GM12891 (cell line): ENCODE measurements around the gene ANKS3.

ENCODE experiments used
- DNase-seq: peaks from one replicate; pipeline ENCODE4 v3.0.0; 2011; ENCODE audit warnings: low spot score; ENCODE audit not compliant: insufficient read length
- FAIRE-seq: peaks from 2 replicates; lab custom pipeline; 2011; peaks lifted over from hg19 to GRCh38; lab: Jason Lieb, UNC
- PAX5 ChIP-seq: IDR thresholded peaks from 2 replicates; pipeline ENCODE4 v1.6.1; 2011; ENCODE audit warnings: low read length, moderate library complexity, mild to moderate bottlenecking; ENCODE audit not compliant: insufficient read depth, severe bottlenecking
- POLR2A ChIP-seq: IDR thresholded peaks from 2 replicates; pipeline ENCODE4 v1.6.1; 2011; ENCODE audit warnings: low read depth, low read length, control low read depth
- POLR2AphosphoS5 ChIP-seq: IDR thresholded peaks from 2 replicates; pipeline ENCODE4 v1.6.1; 2011; ENCODE audit warnings: low read depth, low read length, control low read depth
- POU2F2 ChIP-seq: IDR thresholded peaks from 2 replicates; pipeline ENCODE4 v1.6.1; 2011; ENCODE audit warnings: low read depth, mild to moderate bottlenecking, control low read depth, low read length, moderate library complexity
- SPI1 ChIP-seq: IDR thresholded peaks from 2 replicates; pipeline ENCODE4 v1.6.1; 2011; ENCODE audit warnings: low read depth, low read length, control low read depth
- TAF1 ChIP-seq: IDR thresholded peaks from 2 replicates; pipeline ENCODE4 v1.6.1; 2011; ENCODE audit warnings: low read depth, low read length, control low read depth

The ANKS3 gene

GRCh38 chr16:4674926-4675530 is 59.0 kb downstream of the ANKS3 start:
- TF ChIP-seq POU2F2 (no peak), POLR2A (no peak), PAX5 (no peak), POLR2AphosphoS5 (no peak), TAF1 (no peak), SPI1 (no peak)
- DNase-seq (no peak), FAIRE-seq (no peak)

- no peak for FAIRE-seq
- DNase-seq, result no peak
- TF ChIP-seq SPI1, result no peak
- TF ChIP-seq POLR2AphosphoS5, result no peak
- TF ChIP-seq PAX5, result no peak
- no peak for TF ChIP-seq POLR2A
- TF ChIP-seq POU2F2, result no peak
- TF ChIP-seq TAF1, result no peak
Measured at GRCh38 chr16:4673387-4674046, 60.6 kb downstream of the ANKS3 start.

DNA sequence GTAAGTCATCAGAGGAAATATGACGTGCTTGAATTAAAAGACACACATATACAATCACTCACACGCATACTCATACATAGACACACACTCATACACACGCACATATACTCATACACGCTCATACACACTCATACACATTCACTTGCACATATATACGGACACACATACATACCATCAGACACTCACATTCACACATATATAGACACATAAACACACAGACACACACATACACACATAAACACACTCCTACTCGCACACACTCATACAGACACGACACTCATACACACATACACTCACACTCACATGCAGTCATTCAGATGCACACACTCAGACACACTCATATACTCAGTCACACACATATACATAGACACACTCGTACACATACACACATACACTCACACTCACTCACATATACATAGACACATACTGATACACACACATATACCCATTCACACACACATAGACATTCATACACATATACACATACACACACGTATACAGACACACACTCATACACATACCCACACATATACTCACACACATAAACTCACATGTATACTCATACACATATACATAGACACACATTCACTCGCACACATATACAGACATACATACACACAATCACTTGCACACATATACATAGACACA is 65.6 kb downstream of the ANKS3 start:
- no peak for TF ChIP-seq POLR2AphosphoS5
- no peak for TF ChIP-seq TAF1
- no peak for TF ChIP-seq SPI1
- no peak for TF ChIP-seq POLR2A
- no peak for TF ChIP-seq POU2F2
- no peak for TF ChIP-seq PAX5
- FAIRE-seq, result peak; percentile 67
- DNase-seq, result no peak

GRCh38 chr16:4667203-4667963 is 66.7 kb downstream of the ANKS3 start:
- FAIRE-seq (no peak), DNase-seq (no peak)
- no peak for TF ChIP-seq POLR2AphosphoS5
- no peak for TF ChIP-seq PAX5

- no peak for FAIRE-seq
- TF ChIP-seq POU2F2, result no peak
- TF ChIP-seq POLR2A, result no peak
- TF ChIP-seq TAF1, result no peak
- TF ChIP-seq SPI1, result no peak
- no peak for TF ChIP-seq POLR2AphosphoS5
- no peak for TF ChIP-seq PAX5
- DNase-seq, result no peak
Measured at GRCh38 chr16:4666537-4667202, 67.4 kb downstream of the ANKS3 start.

GRCh38 chr16:4664538-4665418 is 69.3 kb downstream of the ANKS3 start:
- FAIRE-seq (peak; percentile 52), DNase-seq (peak; percentile 65)
- TF ChIP-seq TAF1 (no peak), POLR2AphosphoS5 (no peak), SPI1 (peak; percentile 26; the same call in 1 of the 2 replicates), PAX5 (no peak), POU2F2 (no peak), POLR2A (no peak)

DNA sequence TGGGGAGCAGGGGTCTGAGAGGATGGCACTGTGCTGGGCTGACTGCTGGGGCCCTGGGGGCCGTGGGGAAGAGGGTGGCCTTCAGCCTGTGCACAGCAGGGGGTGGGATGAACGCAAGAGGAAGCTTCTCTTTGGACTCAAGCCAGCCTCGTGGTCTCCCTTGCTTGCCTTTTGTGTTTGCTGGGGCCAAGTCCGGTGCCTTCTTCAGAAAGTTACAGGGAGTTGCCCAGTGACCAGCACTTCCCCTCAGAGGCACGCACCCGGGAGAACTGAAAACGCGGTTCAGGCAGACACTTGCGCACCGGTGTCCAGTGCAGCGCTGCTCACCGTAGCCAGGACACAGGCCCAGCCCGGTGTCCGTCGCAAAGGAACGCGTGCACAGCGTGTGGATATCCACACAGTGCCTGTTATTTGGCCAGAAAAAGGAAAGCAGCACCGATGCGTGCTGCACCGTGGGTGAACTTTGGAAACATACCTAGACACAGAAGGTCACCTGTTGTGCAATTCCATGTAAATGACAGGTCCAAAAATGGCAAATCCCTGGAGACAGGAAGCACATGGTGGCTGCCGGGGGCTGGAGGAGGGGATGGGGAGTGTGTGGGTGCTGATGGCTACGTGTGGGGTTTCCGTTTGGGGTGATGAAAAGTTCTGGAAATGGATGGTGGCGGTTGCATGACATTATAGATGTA is 70.2 kb downstream of the ANKS3 start:
- FAIRE-seq (peak; percentile 38), DNase-seq (no peak)
- TF ChIP-seq PAX5 (no peak), POLR2A (no peak), SPI1 (peak; percentile 43)

DNA sequence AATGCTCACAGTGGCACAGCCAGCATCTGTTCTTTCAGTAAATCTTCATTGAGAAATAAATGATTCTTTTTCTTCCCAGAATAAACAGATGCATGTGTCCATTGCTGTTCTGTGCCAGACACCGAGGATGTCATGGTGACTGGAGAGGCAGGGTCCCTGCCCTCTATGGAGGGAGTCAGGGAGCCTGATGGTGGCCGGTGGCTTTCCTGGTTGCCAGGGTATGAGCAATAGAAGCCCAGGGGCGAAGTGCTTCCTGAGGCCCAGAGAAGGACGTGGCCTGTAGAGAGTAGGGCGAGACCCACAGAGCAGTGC is 70.7 kb downstream of the ANKS3 start:
- TF ChIP-seq SPI1, result no peak
- no peak for TF ChIP-seq PAX5
- TF ChIP-seq POU2F2, result no peak
- TF ChIP-seq TAF1, result no peak
- TF ChIP-seq POLR2A, result no peak
- TF ChIP-seq POLR2AphosphoS5, result no peak

More for the DNA sequence above, 70.7 kb downstream of the ANKS3 start:
- FAIRE-seq, result no peak
- DNase-seq, result no peak
